ENCODE measurements around the gene PLCH1. TPM values are rescaled to one million over a fixed set of nuclear protein-coding genes. Genes with fewer than 3 reads are reported as not detected.

Gene PLCH1
- total and polyA plus RNA-seq, 2 of the 13 experiments (the other 11 are each of a cell fraction or from before 2014, with no cell fraction given): 2.0 to 3.0 TPM

- TF ChIP-seq CTCF (CRISPR knock-in tag; IDR thresholded peaks at IDR 0.05) (peak; percentile 60), ZNF652 (CRISPR knock-in tag; IDR thresholded peaks at IDR 0.05; ENCODE audit: borderline replicate concordance, low read depth) (peak; percentile 83), ZFX (CRISPR knock-in tag; IDR thresholded peaks at IDR 0.05; ENCODE audit: low read depth) (peak; percentile 30; the same call in 1 of the 2 replicates), TARDBP (CRISPR knock-in tag; IDR thresholded peaks at IDR 0.05) (0 out of 2 replicates have a peak, but pooled peaks have one; percentile 27), ZNF275 (CRISPR knock-in tag; IDR thresholded peaks at IDR 0.05; ENCODE audit: borderline replicate concordance) (no peak)
These were observed 388.1 kb downstream of the PLCH1 start (continued) for GRCh38 chr3:155356594-155357370.

- POLR2A ChIA-PET: no interaction called here
- FAIRE-seq: no peak
- CTCF ChIA-PET (ENCODE audit: low intra/inter-chr PET ratio, low total read pairs): interaction anchor here (2.9 kb wide), 1 partner anchor 347 kb away, joined by 14 read pairs; no protein-coding TSS in a partner anchor
- TF ChIP-seq HNF4G (IDR thresholded peaks at IDR 0.05; ENCODE audit: borderline replicate concordance, low read depth, low read length) (peak; percentile 49), HNF4G (CRISPR knock-in tag; IDR thresholded peaks at IDR 0.05; ENCODE audit: borderline replicate concordance, low read depth) (no peak; the same call in 1 of the 2 replicates), U2AF2 (IDR thresholded peaks at IDR 0.05; ENCODE audit: low read depth, low read length) (no peak), HNF4A (CRISPR knock-in tag; IDR thresholded peaks at IDR 0.05) (peak; percentile 88), HOMEZ (CRISPR knock-in tag; IDR thresholded peaks at IDR 0.05; ENCODE audit: low read depth) (no peak), ZNF263 (CRISPR knock-in tag; IDR thresholded peaks at IDR 0.05) (no peak), TERF1 (CRISPR knock-in tag; IDR thresholded peaks at IDR 0.05) (no peak), ZNF670 (CRISPR knock-in tag; IDR thresholded peaks at IDR 0.05; ENCODE audit: borderline replicate concordance) (no peak), ZNF564 (CRISPR knock-in tag; IDR thresholded peaks at IDR 0.05) (no peak), MED13 (CRISPR knock-in tag; IDR thresholded peaks at IDR 0.05) (no peak), ERF (CRISPR knock-in tag; IDR thresholded peaks at IDR 0.05) (no peak), TEAD2 (CRISPR knock-in tag; IDR thresholded peaks at IDR 0.05) (no peak), CAMTA2 (CRISPR knock-in tag; IDR thresholded peaks at IDR 0.05; ENCODE audit: borderline replicate concordance) (no peak)
These were observed 390.2 kb downstream of the PLCH1 start for GRCh38 chr3:155354658-155355057.

More at GRCh38 chr3:155354658-155355057, 390.2 kb downstream of the PLCH1 start:
- in situ Hi-C loops (cut with HindIII; ENCODE audit: extremely low pct_ligation_motif_present, low pct_unique_long_range_greater_than_20kb): loop anchor here (10.0 to 25.0 kb wide), 2 partner anchors 510 to 608 kb away; no protein-coding TSS in a partner anchor
- H3K36me3 ChIP-seq (replicated peaks in 1 of 2; ENCODE audit: control insufficient read depth in 1 of 2, insufficient read depth in 2 of 2, low read length in 2 of 2): no peaks in the 10 kb centered on the region
- ATAC-seq: peak; percentile 72
- no peaks in the 10 kb centered on the region for H4K20me1 ChIP-seq (ENCODE audit: insufficient read depth, low read length)
- DNase-seq (ENCODE audit: low spot score): peak; percentile 2
- H3K27me3 ChIP-seq (ENCODE audit: control insufficient read depth in 1 of 2, insufficient read depth in 2 of 2, low read length in 2 of 2): no peaks in the 10 kb centered on the region
- no peaks in the 10 kb centered on the region for H3K9me3 ChIP-seq (ENCODE audit: low read length)
- intact Hi-C loops (cut with micrococcal nuclease; ENCODE audit: unreplicated experiment): loop anchor here (10.0 kb wide), 1 partner anchor 510 kb away; no protein-coding TSS in a partner anchor
- H3K9ac ChIP-seq (ENCODE audit: insufficient read depth, low read depth, low read length): no peak overlapping the region
- H3K79me2 ChIP-seq (ENCODE audit: insufficient read depth, low read length): no peaks in the 10 kb centered on the region
- no TSS peak for BruUV-seq (replicated peaks)
- H3K4me1 ChIP-seq (ENCODE audit: insufficient read depth, low read length): peaks cover 12% of the 10 kb centered on the region
- no peak overlapping the region for H3K4me3 ChIP-seq (replicated peaks in 1 of 3; ENCODE audit: insufficient read depth in 1 of 3, low read depth in 2 of 3, low read length in 3 of 3)
- peak overlapping the region; percentile 30 for H3K4me2 ChIP-seq (ENCODE audit: low read depth, low read length)
- no peak overlapping the region for H2AFZ ChIP-seq (ENCODE audit: low read length)
- H3K27ac ChIP-seq (ENCODE audit: extremely low read length, insufficient read depth, low read length): no peak overlapping the region

Data from HepG2 (cell line).